H9 (cell line): ENCODE measurements around the gene UFSP1. TPM values are rescaled to one million over a fixed set of nuclear protein-coding genes. Genes with fewer than 3 reads are reported as not detected.

ENCODE experiments used
- DNase-seq: peaks from one replicate; pipeline ENCODE4 v3.0.0-alpha.2; 2017
- H2AFZ ChIP-seq: one replicate; pipeline ENCODE4 v1.6.1; 2013; ENCODE audit warnings: mild to moderate bottlenecking, low read length, control low read depth, moderate library complexity
- H2AK5ac ChIP-seq: 2 replicates; pipeline ENCODE4 v1.6.1; 2013; ENCODE audit warnings: low read length, control low read depth, mixed read lengths; ENCODE audit not compliant: insufficient read length
- H2BK120ac ChIP-seq: one replicate; pipeline ENCODE4 v1.6.1; 2013; ENCODE audit warnings: low read depth, mild to moderate bottlenecking, low read length, control low read depth, inconsistent platforms; ENCODE audit not compliant: poor library complexity, severe bottlenecking
- H2BK12ac ChIP-seq: 2 replicates; pipeline ENCODE4 v1.6.1; 2013; ENCODE audit warnings: low read length, control low read depth, mixed read lengths, low read depth; ENCODE audit not compliant: insufficient read length
- H2BK15ac ChIP-seq: 2 replicates; pipeline ENCODE4 v1.6.1; 2013; ENCODE audit warnings: low read depth, low read length, control low read depth
- H2BK20ac ChIP-seq: one replicate; pipeline ENCODE4 v1.6.1; 2013; ENCODE audit warnings: low read depth, mild to moderate bottlenecking, low read length, control low read depth, inconsistent platforms; ENCODE audit not compliant: poor library complexity, severe bottlenecking
- H2BK5ac ChIP-seq: 2 replicates; pipeline ENCODE4 v1.6.1; 2013; ENCODE audit warnings: low read length, control low read depth, mixed read lengths; ENCODE audit not compliant: insufficient read length
- H3K14ac ChIP-seq: 2 replicates; pipeline ENCODE4 v1.6.1; 2013; ENCODE audit warnings: low read length, control low read depth; ENCODE audit not compliant: insufficient read depth
- H3K18ac ChIP-seq: 2 replicates; pipeline ENCODE4 v1.6.1; 2013; ENCODE audit warnings: low read depth, mild to moderate bottlenecking, mixed read lengths, low read length, control low read depth; ENCODE audit not compliant: insufficient read length
- H3K23ac ChIP-seq: 2 replicates; pipeline ENCODE4 v1.6.1; 2013; ENCODE audit warnings: low read length, control low read depth, mixed read lengths, low read depth; ENCODE audit not compliant: insufficient read length
- H3K23me2 ChIP-seq: 2 replicates; pipeline ENCODE4 v1.6.1; 2013; ENCODE audit warnings: low read depth, mild to moderate bottlenecking, mixed read lengths, low read length, control low read depth; ENCODE audit not compliant: insufficient read length, poor library complexity, severe bottlenecking
- H3K27ac ChIP-seq: 2 replicates; pipeline ENCODE4 v1.5.1; 2013; ENCODE audit warnings: low read length, control low read depth, mixed read lengths, low read depth; ENCODE audit not compliant: insufficient read length
- H3K27me3 ChIP-seq: 2 replicates; pipeline ENCODE4 v1.6.1; 2013; ENCODE audit warnings: low read length, control low read depth, inconsistent platforms; ENCODE audit not compliant: insufficient read depth
- H3K4ac ChIP-seq: 2 replicates; pipeline ENCODE4 v1.6.1; 2013; ENCODE audit warnings: low read depth, mild to moderate bottlenecking, control low read depth, inconsistent platforms, low read length, moderate library complexity
- H3K4me1 ChIP-seq: 2 replicates; pipeline ENCODE4 v1.6.1; 2013; ENCODE audit warnings: low read length, control low read depth, inconsistent platforms; ENCODE audit not compliant: insufficient read depth
- H3K4me2 ChIP-seq: 2 replicates; pipeline ENCODE4 v1.6.1; 2013; ENCODE audit warnings: low read length, control low read depth, mixed read lengths; ENCODE audit not compliant: insufficient read length, insufficient read depth
- H3K56ac ChIP-seq: 2 replicates; pipeline ENCODE4 v1.6.1; 2013; ENCODE audit warnings: low read depth, mild to moderate bottlenecking, mixed read lengths, low read length, control low read depth; ENCODE audit not compliant: insufficient read length
- H3K79me1 ChIP-seq: 2 replicates; pipeline ENCODE4 v1.6.1; 2013; ENCODE audit warnings: low read depth, mild to moderate bottlenecking, moderate library complexity, low read length, control low read depth, inconsistent platforms; ENCODE audit not compliant: insufficient read depth, poor library complexity, severe bottlenecking
- H3K79me2 ChIP-seq: 2 replicates; pipeline ENCODE4 v1.6.1; 2013; ENCODE audit warnings: low read length, control low read depth, inconsistent platforms; ENCODE audit not compliant: insufficient read depth
- H3K9ac ChIP-seq: 2 replicates; pipeline ENCODE4 v1.6.1; 2013; ENCODE audit warnings: low read length, control low read depth, mixed read lengths; ENCODE audit not compliant: insufficient read length; ENCODE audit errors: extremely low read depth
- H3K9me3 ChIP-seq: one replicate; pipeline ENCODE4 v1.6.1; 2013; ENCODE audit warnings: low read depth, low read length, inconsistent platforms; ENCODE audit not compliant: control insufficient read depth
- H3T11ph ChIP-seq: one replicate; pipeline ENCODE4 v1.6.1; 2013; ENCODE audit warnings: mild to moderate bottlenecking, low read length, control low read depth, inconsistent platforms
- H4K20me1 ChIP-seq: one replicate; pipeline ENCODE4 v1.6.1; 2013; ENCODE audit not compliant: control insufficient read depth, insufficient read length, insufficient read depth
- H4K5ac ChIP-seq: 2 replicates; pipeline ENCODE4 v1.6.1; 2013; ENCODE audit warnings: low read depth, mild to moderate bottlenecking, mixed read lengths, low read length, control low read depth; ENCODE audit not compliant: insufficient read length
- H4K8ac ChIP-seq: replicated peaks from 2 replicates; pipeline ENCODE4 v1.6.1; 2013; ENCODE audit warnings: low read length, control low read depth, mixed read lengths, low read depth; ENCODE audit not compliant: insufficient read length
- H4K91ac ChIP-seq: 2 replicates; pipeline ENCODE4 v1.6.1; 2013; ENCODE audit warnings: low read depth, mild to moderate bottlenecking, moderate library complexity, mixed read lengths, low read length, control low read depth; ENCODE audit not compliant: insufficient read length
- H3K27ac Mint-ChIP-seq, 3 experiments: 2 replicates in 2 of 3; 3 replicates in 1 of 3; pipeline ENCODE4 v1.8.0; 2020 to 2021; ENCODE audit warnings: mixed read lengths in 3 of 3, mild to moderate bottlenecking in 1 of 3, moderate library complexity in 1 of 3
- H3K27me3 Mint-ChIP-seq: 2 replicates; pipeline ENCODE4 v1.8.0; 2021; ENCODE audit warnings: low read depth, mild to moderate bottlenecking, moderate library complexity, mixed read lengths
- H3K36me3 Mint-ChIP-seq, 3 experiments: 2 replicates in 2 of 3; 3 replicates in 1 of 3; pipeline ENCODE4 v1.8.0; 2020 to 2021; ENCODE audit warnings: low read depth in 3 of 3, mixed read lengths in 3 of 3; ENCODE audit not compliant: insufficient read depth in 1 of 3
- H3K4me1 Mint-ChIP-seq, 2 experiments: 2 replicates each; pipeline ENCODE4 v1.8.0; 2020; ENCODE audit warnings: mixed read lengths in 2 of 2
- H3K4me3 Mint-ChIP-seq, 2 experiments: 2 replicates in 1 of 2; 3 replicates in 1 of 2; pipeline ENCODE4 v1.8.0; 2020 to 2021; ENCODE audit warnings: mild to moderate bottlenecking in 2 of 2, mixed read lengths in 2 of 2, moderate library complexity in 1 of 2
- H3K9me3 Mint-ChIP-seq, 2 experiments: 2 replicates in 1 of 2; 3 replicates in 1 of 2; pipeline ENCODE4 v1.8.0; 2020; ENCODE audit warnings: mild to moderate bottlenecking in 2 of 2, mixed read lengths in 2 of 2, moderate library complexity in 1 of 2
- WGBS: extraction: QIAGEN DNeasy Blood & Tissue Kit; methylation state at CpG from one replicate; pipeline ENCODE4 v1.1.7; 2013; ENCODE audit warnings: missing lambda C conversion rate, low lambda C conversion rate, mixed read lengths; ENCODE audit not compliant: insufficient read length; ENCODE audit errors: extremely low coverage; 5-methylcytosine and 5-hydroxymethylcytosine counted together
- total RNA-seq: library from RNA; stranded (reverse); gene quantifications from 2 replicates; pipeline ENCODE4 v1.2.1, GENCODE V29; 2021
- TF ChIP-seq, protein P1 (sequence below): fragments of 200-600 bp; sonication (generic); conservative IDR thresholded peaks from 3 replicates; pipeline ENCODE4 v1.8.0; 2021; ENCODE audit warnings: antibody characterized with exemption, mild to moderate bottlenecking

The UFSP1 gene
- total RNA-seq, 1 experiment from 2014 or later = 4.3 TPM

DNA sequence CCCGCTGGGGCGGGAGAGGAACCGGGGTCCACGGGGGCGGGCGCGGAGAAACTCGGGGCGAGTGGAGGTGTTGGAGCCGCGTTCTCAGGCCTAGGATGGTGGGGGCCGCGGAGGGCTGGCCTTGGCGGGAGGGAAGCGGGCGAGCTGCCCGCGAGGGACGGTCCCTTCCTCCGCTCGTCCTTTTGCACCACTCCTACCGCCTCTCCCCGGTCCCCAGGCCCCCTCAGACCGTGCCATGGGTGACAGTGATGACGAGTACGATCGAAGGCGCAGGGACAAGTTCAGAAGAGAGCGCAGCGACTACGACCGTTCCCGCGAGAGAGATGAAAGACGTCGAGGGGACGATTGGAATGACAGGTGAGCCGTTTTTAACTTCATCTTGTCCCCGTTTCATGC is 14.2 kb downstream of the UFSP1 start:
- Histone ChIP-seq H2BK120ac (no peak overlapping the region), H3K14ac (peak overlapping the region; percentile 89), H3K23ac (no peak overlapping the region), H3K4ac (no peak overlapping the region; the same call in 1 of the 2 replicates), H3K9ac (peak overlapping the region; percentile 86), H4K5ac (no peak overlapping the region), H2AFZ (no peak overlapping the region), H3K4me2 (peak overlapping the region; percentile 78), H3K27ac (no peak overlapping the region), H3K4me1 (no peaks in the 10 kb centered on the region; the same call in 1 of the 2 replicates), H3K79me2 (peaks cover 37% of the 10 kb centered on the region; the same call in 1 of the 2 replicates), H4K91ac (no peak overlapping the region), H3K18ac (peak overlapping the region; percentile 73), H2BK15ac (no peak overlapping the region), H4K20me1 (no peaks in the 10 kb centered on the region), H3K23me2 (peaks cover 5% of the 10 kb centered on the region), H4K8ac (no peak overlapping the region), H2AK5ac (no peak overlapping the region), H3T11ph (no peak overlapping the region), H2BK5ac (no peak overlapping the region), H3K27me3 (no peaks in the 10 kb centered on the region), H3K56ac (no peak overlapping the region), H2BK12ac (no peak overlapping the region), H3K9me3 (no peaks in the 10 kb centered on the region), H3K79me1 (no peaks in the 10 kb centered on the region), H2BK20ac (no peak overlapping the region)
- DNase-seq = no peak
- WGBS = no CpG with 5 or more reads among the region's 39 CpGs
- Mint-ChIP-seq H3K9me3 (no peaks in the 10 kb centered on the region), H3K4me3 (peak overlapping the region; percentile 99), H3K36me3 (peaks cover 59 to 93% (median 89%) of the 10 kb centered on the region in 3 experiments), H3K4me1 (peaks cover 28% of the 10 kb centered on the region in 2 experiments), H3K27ac (peak overlapping the region; percentile 99 to 100 (median 99); a peak in 5 of 7 replicates), H3K27me3 (no peaks in the 10 kb centered on the region)
- TF ChIP-seq, protein P1, sequence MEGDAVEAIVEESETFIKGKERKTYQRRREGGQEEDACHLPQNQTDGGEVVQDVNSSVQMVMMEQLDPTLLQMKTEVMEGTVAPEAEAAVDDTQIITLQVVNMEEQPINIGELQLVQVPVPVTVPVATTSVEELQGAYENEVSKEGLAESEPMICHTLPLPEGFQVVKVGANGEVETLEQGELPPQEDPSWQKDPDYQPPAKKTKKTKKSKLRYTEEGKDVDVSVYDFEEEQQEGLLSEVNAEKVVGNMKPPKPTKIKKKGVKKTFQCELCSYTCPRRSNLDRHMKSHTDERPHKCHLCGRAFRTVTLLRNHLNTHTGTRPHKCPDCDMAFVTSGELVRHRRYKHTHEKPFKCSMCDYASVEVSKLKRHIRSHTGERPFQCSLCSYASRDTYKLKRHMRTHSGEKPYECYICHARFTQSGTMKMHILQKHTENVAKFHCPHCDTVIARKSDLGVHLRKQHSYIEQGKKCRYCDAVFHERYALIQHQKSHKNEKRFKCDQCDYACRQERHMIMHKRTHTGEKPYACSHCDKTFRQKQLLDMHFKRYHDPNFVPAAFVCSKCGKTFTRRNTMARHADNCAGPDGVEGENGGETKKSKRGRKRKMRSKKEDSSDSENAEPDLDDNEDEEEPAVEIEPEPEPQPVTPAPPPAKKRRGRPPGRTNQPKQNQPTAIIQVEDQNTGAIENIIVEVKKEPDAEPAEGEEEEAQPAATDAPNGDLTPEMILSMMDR = no peak
